Subcutaneous abdominal adipose tissue (tissue), 5 donors: ENCODE data around the gene YTHDC1.
A peak's percentile ranks its signal among the peaks of the same experiment; 100 is the strongest.

Experiments
- H3K27ac ChIP-seq: one replicate; pipeline ENCODE4 v1.7.0; 2013; ENCODE audit warnings: low read depth, mild to moderate bottlenecking, inconsistent platforms, low read length, moderate library complexity
- H3K27me3 ChIP-seq, 5 donors: one replicate each; pipeline ENCODE4 v1.7.0; 2013; ENCODE audit warnings: low read length in 5 of 5, inconsistent platforms in 1 of 5; ENCODE audit not compliant: control insufficient read depth in 5 of 5, insufficient read depth in 4 of 5
- H3K36me3 ChIP-seq, 5 donors: one replicate each; pipeline ENCODE4 v1.7.0; 2013; ENCODE audit warnings: low read length in 5 of 5; ENCODE audit not compliant: control insufficient read depth in 5 of 5, insufficient read depth in 5 of 5
- H3K4me1 ChIP-seq, 5 donors: one replicate each; pipeline ENCODE4 v1.7.0; 2013; ENCODE audit warnings: low read length in 5 of 5, mild to moderate bottlenecking in 3 of 5, moderate library complexity in 1 of 5; ENCODE audit not compliant: control insufficient read depth in 5 of 5, insufficient read depth in 5 of 5
- H3K4me3 ChIP-seq, 5 donors: one replicate each; pipeline ENCODE4 v1.7.0; 2013; ENCODE audit warnings: low read length in 5 of 5, low read depth in 1 of 5
- H3K9ac ChIP-seq, 5 donors: one replicate each; pipeline ENCODE4 v1.7.0; 2013; ENCODE audit warnings: low read length in 5 of 5, mild to moderate bottlenecking in 4 of 5, moderate library complexity in 3 of 5
- H3K9me3 ChIP-seq, 5 donors: one replicate each; pipeline ENCODE4 v1.7.0; 2013; ENCODE audit warnings: low read length in 5 of 5; ENCODE audit not compliant: control insufficient read depth in 5 of 5
- donor health status: healthy.
- donor health status: healthy.
- donor health status: healthy.
- donor health status: healthy.
- donor health status: healthy.

The YTHDC1 gene

GRCh38 chr4:68342134-68342533, 7.8 kb downstream of the YTHDC1 start:
- peak overlapping the region in 1 of 5 donors; percentile 28 for H3K4me3 ChIP-seq
- H3K4me1 ChIP-seq, result peaks cover 0 to 61% (median 54%) of the 10 kb centered on the region in 5 donors
- H3K36me3 ChIP-seq, result peaks cover 5 to 7% (median 6%) of the 10 kb centered on the region in 5 donors
- no peak overlapping the region for H3K27ac ChIP-seq
- H3K27me3 ChIP-seq, result no peaks in the 10 kb centered on the region
- no peak overlapping the region for H3K9ac ChIP-seq
- H3K9me3 ChIP-seq, result no peaks in the 10 kb centered on the region

DNA sequence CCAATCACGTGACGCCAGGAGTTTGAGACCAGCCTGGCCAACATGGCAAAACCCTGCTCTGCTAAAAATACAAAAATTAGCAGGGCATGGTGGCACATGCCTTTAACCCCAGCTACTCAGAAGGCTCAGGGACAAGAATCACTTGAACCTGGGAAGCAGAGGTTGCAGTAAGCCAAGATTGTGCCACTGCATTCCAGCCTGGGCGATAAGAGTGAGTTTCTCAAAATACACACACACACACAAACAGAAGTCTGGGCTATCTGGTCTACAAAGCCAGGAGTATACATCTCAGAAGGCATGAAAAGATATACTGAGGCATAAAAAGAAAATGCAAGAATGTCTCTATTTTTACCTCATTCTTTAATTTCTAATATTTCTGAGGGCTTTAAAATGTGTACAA, 11.3 kb downstream of the YTHDC1 start:
- Histone ChIP-seq H3K4me1 (peaks cover 0 to 37% (median 30%) of the 10 kb centered on the region in 5 donors), H3K36me3 (peaks cover 15 to 28% (median 21%) of the 10 kb centered on the region in 5 donors), H3K27me3 (no peaks in the 10 kb centered on the region), H3K27ac (no peak overlapping the region), H3K4me3 (no peak overlapping the region), H3K9me3 (no peaks in the 10 kb centered on the region), H3K9ac (peak overlapping the region in 1 of 5 donors; percentile 5)

DNA sequence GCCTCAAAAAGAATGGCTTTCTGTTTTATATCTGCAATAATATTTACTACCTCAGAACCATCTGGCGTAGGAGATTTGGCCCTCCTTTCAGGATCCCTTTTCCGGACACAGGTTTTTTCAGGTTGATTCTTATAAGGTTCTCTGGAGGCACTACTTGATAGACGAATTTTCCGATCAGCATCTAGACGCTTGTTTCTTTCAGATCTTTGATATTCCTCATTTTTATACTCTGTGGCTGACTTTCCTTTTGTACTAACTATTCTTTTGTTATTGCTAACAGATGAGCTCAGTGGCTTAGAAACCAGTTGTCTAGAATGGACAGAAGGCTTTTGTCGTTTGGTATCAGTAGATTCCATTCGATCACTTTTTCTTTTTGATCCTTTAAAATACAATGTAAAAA, 12.4 kb downstream of the YTHDC1 start:
- no peak overlapping the region for H3K4me3 ChIP-seq
- no peak overlapping the region for H3K27ac ChIP-seq
- peaks cover 0 to 37% (median 30%) of the 10 kb centered on the region in 5 donors for H3K4me1 ChIP-seq
- no peak overlapping the region for H3K9ac ChIP-seq
- no peaks in the 10 kb centered on the region for H3K9me3 ChIP-seq
- H3K36me3 ChIP-seq, result peaks cover 18 to 36% (median 29%) of the 10 kb centered on the region in 5 donors
- H3K27me3 ChIP-seq, result no peaks in the 10 kb centered on the region

DNA sequence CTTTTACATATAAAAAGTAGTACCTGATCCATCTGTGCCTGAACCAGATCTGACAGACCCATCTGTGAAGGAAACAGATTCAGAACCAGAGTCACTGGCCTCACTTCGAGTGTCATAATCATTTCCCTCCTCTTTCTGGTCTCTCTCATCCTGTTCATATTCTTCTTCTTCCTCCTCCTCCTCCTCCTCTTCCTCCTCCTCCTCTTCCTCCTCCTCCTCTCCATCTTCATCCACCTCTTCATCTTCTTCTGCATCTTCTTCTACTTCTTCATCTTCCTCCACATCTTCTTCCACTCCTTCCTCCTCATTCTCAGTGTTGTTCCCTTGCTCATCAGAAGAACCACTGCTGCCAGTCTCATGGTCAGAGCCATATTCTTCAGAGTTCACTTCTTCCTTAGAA, 12.9 kb downstream of the YTHDC1 start:
- no peak overlapping the region for H3K27ac ChIP-seq
- H3K36me3 ChIP-seq, result peaks cover 23 to 41% (median 31%) of the 10 kb centered on the region in 5 donors
- peaks cover 0 to 33% (median 27%) of the 10 kb centered on the region in 5 donors for H3K4me1 ChIP-seq
- H3K9me3 ChIP-seq, result no peaks in the 10 kb centered on the region
- H3K27me3 ChIP-seq, result no peaks in the 10 kb centered on the region
- no peak overlapping the region for H3K4me3 ChIP-seq
- no peak overlapping the region for H3K9ac ChIP-seq

- H3K36me3 ChIP-seq, result peaks cover 26 to 46% (median 36%) of the 10 kb centered on the region in 5 donors
- H3K4me1 ChIP-seq, result peaks cover 0 to 29% (median 22%) of the 10 kb centered on the region in 5 donors
Observed at GRCh38 chr4:68336530-68336929, 13.4 kb downstream of the YTHDC1 start.

GRCh38 chr4:68326141-68326540, 23.7 kb downstream of the YTHDC1 start:
- Histone ChIP-seq H3K36me3 (peaks cover 50 to 78% (median 63%) of the 10 kb centered on the region in 5 donors), H3K4me1 (peaks cover 0 to 9% (median 0%) of the 10 kb centered on the region in 5 donors), H3K27me3 (no peaks in the 10 kb centered on the region), H3K4me3 (no peak overlapping the region), H3K27ac (peak overlapping the region; percentile 18), H3K9me3 (no peaks in the 10 kb centered on the region), H3K9ac (no peak overlapping the region)

More at GRCh38 chr4:68336530-68336929, 13.4 kb downstream of the YTHDC1 start:
- no peak overlapping the region for H3K4me3 ChIP-seq
- no peaks in the 10 kb centered on the region for H3K27me3 ChIP-seq
- H3K27ac ChIP-seq, result no peak overlapping the region
- no peaks in the 10 kb centered on the region for H3K9me3 ChIP-seq
- H3K9ac ChIP-seq, result no peak overlapping the region

- Histone ChIP-seq H3K27me3 (no peaks in the 10 kb centered on the region), H3K36me3 (peaks cover 40 to 65% (median 58%) of the 10 kb centered on the region in 5 donors), H3K27ac (no peak overlapping the region), H3K9ac (no peak overlapping the region), H3K4me3 (no peak overlapping the region), H3K9me3 (no peaks in the 10 kb centered on the region), H3K4me1 (peaks cover 0 to 9% (median 0%) of the 10 kb centered on the region in 5 donors)
Observed at GRCh38 chr4:68324519-68325262, 25.2 kb downstream of the YTHDC1 start.

DNA sequence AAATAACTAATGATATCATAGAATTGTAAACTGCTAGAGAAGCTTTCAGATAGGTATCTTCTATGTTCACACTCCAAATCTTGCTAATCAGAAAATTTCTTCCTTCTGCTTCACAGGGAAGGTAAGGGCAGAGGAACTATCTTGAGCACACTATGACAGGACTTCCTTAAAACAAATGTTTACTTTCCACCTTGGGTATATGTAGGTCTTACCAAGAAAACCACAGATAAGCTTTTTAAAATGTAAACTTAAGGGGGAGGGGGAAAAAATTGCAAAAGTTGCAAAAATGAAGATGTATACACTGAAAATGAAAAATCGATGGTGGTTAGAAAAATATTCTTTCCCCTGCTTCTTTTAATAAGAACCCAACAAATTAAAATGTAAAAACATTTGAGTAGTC, 30.9 kb downstream of the YTHDC1 start:
- H3K4me3 ChIP-seq, result no peak overlapping the region
- H3K36me3 ChIP-seq, result peaks cover 53 to 82% (median 73%) of the 10 kb centered on the region in 5 donors
- H3K9ac ChIP-seq, result no peak overlapping the region
- H3K4me1 ChIP-seq, result peaks cover 0 to 3% (median 0%) of the 10 kb centered on the region in 5 donors
- H3K27me3 ChIP-seq, result no peaks in the 10 kb centered on the region
- H3K27ac ChIP-seq, result no peak overlapping the region
- no peaks in the 10 kb centered on the region for H3K9me3 ChIP-seq

DNA sequence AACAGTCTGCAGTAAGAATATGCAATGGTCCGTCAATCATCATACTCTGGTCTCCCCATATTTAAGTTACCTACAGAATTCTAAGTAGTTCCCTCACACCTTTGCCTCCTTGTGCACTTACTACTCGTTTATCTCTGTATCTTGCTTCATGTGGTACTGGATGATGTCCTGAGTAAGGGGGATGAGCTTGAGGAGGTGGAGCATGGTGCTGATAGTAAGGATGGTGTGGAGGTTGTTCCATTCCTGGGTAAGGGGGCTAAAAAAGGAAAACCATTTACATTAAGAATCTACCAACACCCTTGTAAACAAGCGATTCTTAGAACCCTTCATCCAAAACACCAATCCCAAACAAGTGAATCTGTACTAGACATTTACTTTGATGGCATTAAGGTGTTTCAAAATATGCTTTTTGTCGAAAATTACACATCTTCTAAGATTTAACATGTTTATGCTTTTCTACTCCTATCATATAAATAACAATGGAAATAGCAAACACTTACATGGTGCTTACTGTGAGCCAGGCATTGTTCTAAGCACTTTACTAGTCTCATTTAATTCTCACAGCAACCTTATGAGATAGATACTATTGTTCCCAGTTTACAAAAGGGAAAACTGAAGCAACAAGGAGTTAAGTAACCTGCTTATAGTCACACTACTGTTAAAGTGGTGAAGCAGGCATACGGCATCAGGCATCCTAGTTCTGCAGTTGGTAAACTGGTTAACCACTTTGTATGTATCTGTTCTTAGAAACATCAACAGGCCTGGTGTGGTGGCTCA, 33.5 kb downstream of the YTHDC1 start:
- Histone ChIP-seq H3K4me3 (no peak overlapping the region), H3K27ac (no peak overlapping the region), H3K9ac (no peak overlapping the region), H3K36me3 (peaks cover 52 to 78% (median 69%) of the 10 kb centered on the region in 5 donors), H3K4me1 (peaks cover 0 to 3% (median 0%) of the 10 kb centered on the region in 5 donors), H3K27me3 (no peaks in the 10 kb centered on the region), H3K9me3 (no peaks in the 10 kb centered on the region)
